Breast epithelium (tissue), 4 donors: ENCODE measurements around the gene RBM26. TPM values are rescaled to one million over a fixed set of nuclear protein-coding genes. Genes with fewer than 3 reads are reported as not detected.

ENCODE experiments used
- DNase-seq, 2 donors: peaks; one replicate each; pipeline ENCODE4 v3.0.0-alpha.2; 2019; ENCODE audit warnings: low spot score in 2 of 2
- H3K27ac ChIP-seq, 2 donors: fragments of 200-600 bp; sonication (generic) in 1 of 2; one replicate each; pipeline ENCODE4 v1.5.1; 2016 to 2019; ENCODE audit warnings: mild to moderate bottlenecking in 1 of 2
- H3K27me3 ChIP-seq, 2 donors: fragments of 200-600 bp; sonication (generic) in 1 of 2; one replicate each; pipeline versions ENCODE4 v1.5.1 to v1.6.0; 2017 to 2019; ENCODE audit warnings: control low read depth in 1 of 2, mild to moderate bottlenecking in 1 of 2
- H3K36me3 ChIP-seq: fragments of 200-600 bp; one replicate; pipeline ENCODE4 v1.5.1; 2019
- H3K4me1 ChIP-seq, 2 donors: fragments of 200-600 bp; sonication (generic); one replicate each; pipeline ENCODE4 v1.5.1; 2016 to 2019; ENCODE audit warnings: control low read depth in 1 of 2
- H3K4me3 ChIP-seq, 3 donors: fragments of 200-600 bp; sonication (generic); 1 replicate in 2 of 3; 2 replicates in 1 of 3; pipeline ENCODE4 v1.5.1; 2016 to 2019; ENCODE audit warnings: mild to moderate bottlenecking in 3 of 3, moderate library complexity in 2 of 3
- H3K9me3 ChIP-seq, 2 donors: fragments of 200-600 bp; sonication (generic) in 1 of 2; one replicate each; pipeline ENCODE4 v1.5.1; 2016 to 2019; ENCODE audit warnings: control low read depth in 1 of 2
- POLR2A ChIP-seq: fragments of 450-650 bp; IDR thresholded peaks from one replicate; pipeline ENCODE4 v1.6.1; 2016; ENCODE audit warnings: antibody characterized with exemption, mild to moderate bottlenecking, moderate library complexity
- POLR2AphosphoS5 ChIP-seq, 3 donors: sonication (generic); formaldehyde crosslinking; IDR thresholded peaks; one replicate each; pipeline ENCODE4 v1.6.1; 2017; ENCODE audit warnings: antibody characterized with exemption in 3 of 3
- intact Hi-C: fragments of 100-400 bp; cut with DNase I; formaldehyde crosslinking; loops from one replicate; pipeline ENCODE4 v1.15.1; 2023; ENCODE audit warnings: low total_unique reads
- total RNA-seq, 3 donors: library from RNA; depleted of rRNA; stranded (reverse); fragments of >200 nt; gene quantifications; one replicate each; pipeline ENCODE4 v1.1.0, GENCODE V29; 2016
- TF ChIP-seq, protein P1 (sequence below), 3 donors: fragments of 450-650 bp; IDR thresholded peaks; one replicate each; pipeline ENCODE4 v1.5.1; 2016 to 2017; ENCODE audit warnings: antibody characterized with exemption in 3 of 3, mild to moderate bottlenecking in 3 of 3, moderate library complexity in 3 of 3

The RBM26 gene
- total RNA-seq, 3 donors from 2014 or later = 31.7 to 70.1 (median 43.6) TPM

DNA sequence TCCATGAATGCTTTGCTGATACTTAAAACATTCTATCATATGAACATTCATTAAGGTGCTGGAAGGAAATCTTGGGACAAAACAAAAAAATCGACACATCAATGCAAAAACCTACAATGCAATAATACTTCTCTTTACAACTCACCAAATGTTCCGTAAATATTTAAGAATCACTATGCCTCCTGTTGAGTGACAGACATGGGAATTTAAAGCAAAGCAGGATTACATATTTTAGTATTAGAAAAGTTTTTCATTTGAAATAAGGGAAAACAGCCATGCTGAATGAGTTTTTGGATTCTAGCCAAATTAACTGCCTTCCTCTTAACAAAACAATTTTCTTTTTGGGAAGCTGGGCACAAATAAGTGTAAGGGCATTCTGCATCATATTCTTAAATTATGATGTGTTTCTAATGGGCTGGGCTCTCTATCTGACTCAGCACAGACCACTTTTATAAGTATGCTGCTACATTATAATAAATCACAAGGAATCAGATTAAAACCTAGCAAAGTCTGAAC is 93.7 kb downstream of the RBM26 start:
- no peak for DNase-seq
- Histone ChIP-seq H3K4me3 (no peak overlapping the region), H3K27me3 (no peaks in the 10 kb centered on the region), H3K9me3 (no peaks in the 10 kb centered on the region), H3K27ac (no peak overlapping the region), H3K36me3 (no peaks in the 10 kb centered on the region), H3K4me1 (no peaks in the 10 kb centered on the region)
- TF ChIP-seq, protein P1, sequence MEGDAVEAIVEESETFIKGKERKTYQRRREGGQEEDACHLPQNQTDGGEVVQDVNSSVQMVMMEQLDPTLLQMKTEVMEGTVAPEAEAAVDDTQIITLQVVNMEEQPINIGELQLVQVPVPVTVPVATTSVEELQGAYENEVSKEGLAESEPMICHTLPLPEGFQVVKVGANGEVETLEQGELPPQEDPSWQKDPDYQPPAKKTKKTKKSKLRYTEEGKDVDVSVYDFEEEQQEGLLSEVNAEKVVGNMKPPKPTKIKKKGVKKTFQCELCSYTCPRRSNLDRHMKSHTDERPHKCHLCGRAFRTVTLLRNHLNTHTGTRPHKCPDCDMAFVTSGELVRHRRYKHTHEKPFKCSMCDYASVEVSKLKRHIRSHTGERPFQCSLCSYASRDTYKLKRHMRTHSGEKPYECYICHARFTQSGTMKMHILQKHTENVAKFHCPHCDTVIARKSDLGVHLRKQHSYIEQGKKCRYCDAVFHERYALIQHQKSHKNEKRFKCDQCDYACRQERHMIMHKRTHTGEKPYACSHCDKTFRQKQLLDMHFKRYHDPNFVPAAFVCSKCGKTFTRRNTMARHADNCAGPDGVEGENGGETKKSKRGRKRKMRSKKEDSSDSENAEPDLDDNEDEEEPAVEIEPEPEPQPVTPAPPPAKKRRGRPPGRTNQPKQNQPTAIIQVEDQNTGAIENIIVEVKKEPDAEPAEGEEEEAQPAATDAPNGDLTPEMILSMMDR (IDR thresholded peaks at IDR 0.05) = no peak
- TF ChIP-seq POLR2AphosphoS5 (IDR thresholded peaks at IDR 0.05) = no peak
- no peak for TF ChIP-seq POLR2A
- intact Hi-C loops = no loop called here

DNA sequence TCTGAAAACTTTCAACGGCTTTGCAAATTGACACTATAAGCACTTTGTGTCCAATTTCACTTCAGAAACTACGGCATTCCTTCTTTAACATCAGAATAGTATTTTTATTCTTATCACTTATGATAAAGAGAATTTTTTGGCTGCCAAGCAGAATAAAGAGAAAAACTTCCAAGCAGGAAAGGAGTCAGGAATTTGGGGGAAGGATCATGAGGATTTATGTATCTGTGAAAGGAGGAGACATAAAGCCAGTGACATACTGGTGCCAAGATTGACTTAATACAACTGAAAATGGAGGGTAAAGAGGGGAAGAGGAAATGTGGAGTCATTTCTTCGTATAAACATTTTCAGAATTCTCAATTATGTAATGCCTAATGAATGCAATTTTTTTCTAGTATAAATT is 94.7 kb downstream of the RBM26 start:
- no peaks in the 10 kb centered on the region for H3K4me1 ChIP-seq
- intact Hi-C loops = no loop called here

DNA sequence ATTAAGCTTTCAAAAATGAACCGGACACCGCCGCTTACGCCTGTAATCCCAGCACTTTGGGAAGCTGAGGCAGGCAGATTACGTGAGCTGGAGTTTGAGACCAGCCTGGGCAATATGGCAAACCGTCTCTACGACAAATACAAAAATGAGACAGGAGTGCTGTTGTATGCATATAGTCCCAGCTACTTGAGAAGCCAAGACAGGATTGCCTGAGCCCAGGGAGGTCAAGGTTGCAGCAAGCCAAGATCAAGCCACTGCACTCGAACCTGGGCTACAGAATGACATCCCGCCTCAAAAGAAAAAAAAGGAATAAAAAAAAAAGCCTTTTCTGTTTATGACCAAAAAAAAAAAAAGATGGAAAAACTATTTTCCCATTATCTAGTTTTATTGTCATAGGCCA is 96.4 kb downstream of the RBM26 start:
- no peak for DNase-seq
- no peaks in the 10 kb centered on the region for H3K27me3 ChIP-seq
- no peak overlapping the region for H3K4me3 ChIP-seq
- H3K9me3 ChIP-seq = no peaks in the 10 kb centered on the region
- no peaks in the 10 kb centered on the region for H3K4me1 ChIP-seq
- no peaks in the 10 kb centered on the region for H3K36me3 ChIP-seq
- H3K27ac ChIP-seq = no peak overlapping the region
- intact Hi-C loops = loop anchor here (5.0 kb wide), 1 partner anchor 1058 kb away; no protein-coding TSS in a partner anchor
- TF ChIP-seq POLR2A (no peak), POLR2AphosphoS5 (IDR thresholded peaks at IDR 0.05) (no peak)
- TF ChIP-seq, protein P1 (IDR thresholded peaks at IDR 0.05) = no peak

More for the DNA sequence above, 94.7 kb downstream of the RBM26 start:
- Histone ChIP-seq H3K27ac (no peak overlapping the region), H3K9me3 (no peaks in the 10 kb centered on the region), H3K4me3 (no peak overlapping the region), H3K27me3 (no peaks in the 10 kb centered on the region), H3K36me3 (no peaks in the 10 kb centered on the region)
- DNase-seq = no peak
- TF ChIP-seq, protein P1 (IDR thresholded peaks at IDR 0.05) = no peak
- TF ChIP-seq POLR2AphosphoS5 (IDR thresholded peaks at IDR 0.05) = no peak
- no peak for TF ChIP-seq POLR2A

DNA sequence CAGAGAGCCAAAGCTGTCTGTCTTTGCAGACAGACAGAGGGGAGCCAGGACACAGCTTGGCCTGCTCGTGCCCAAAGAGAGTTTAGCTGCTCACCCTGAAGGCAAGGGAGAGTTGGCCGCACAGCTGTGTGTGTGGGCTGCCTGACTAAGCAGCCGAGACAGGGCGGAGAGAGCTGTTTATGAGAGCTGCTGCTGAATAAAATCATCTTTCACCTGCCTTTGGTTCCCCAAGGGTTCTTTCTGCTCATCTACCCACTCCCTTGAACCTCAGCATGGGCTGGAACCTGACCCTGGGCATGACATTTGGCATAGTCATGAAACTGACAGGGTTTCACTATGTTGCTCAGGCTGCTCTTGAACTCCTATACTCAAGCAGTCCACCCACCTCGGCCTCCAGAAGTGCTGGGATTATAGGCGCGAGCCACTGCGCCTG is 98.2 kb downstream of the RBM26 start:
- H3K9me3 ChIP-seq = no peaks in the 10 kb centered on the region
- no peak for TF ChIP-seq POLR2AphosphoS5 (IDR thresholded peaks at IDR 0.05)
- TF ChIP-seq, protein P1 (IDR thresholded peaks at IDR 0.05) = no peak
- H3K4me3 ChIP-seq = peak overlapping the region in 1 of 3 donors; percentile 31
- no peak for DNase-seq
- H3K27me3 ChIP-seq = no peaks in the 10 kb centered on the region
- intact Hi-C loops = loop anchor here (5.0 kb wide), 1 partner anchor 1059 kb away; no protein-coding TSS in a partner anchor
- no peaks in the 10 kb centered on the region for H3K4me1 ChIP-seq
- H3K36me3 ChIP-seq = no peaks in the 10 kb centered on the region
- no peak overlapping the region for H3K27ac ChIP-seq

DNA sequence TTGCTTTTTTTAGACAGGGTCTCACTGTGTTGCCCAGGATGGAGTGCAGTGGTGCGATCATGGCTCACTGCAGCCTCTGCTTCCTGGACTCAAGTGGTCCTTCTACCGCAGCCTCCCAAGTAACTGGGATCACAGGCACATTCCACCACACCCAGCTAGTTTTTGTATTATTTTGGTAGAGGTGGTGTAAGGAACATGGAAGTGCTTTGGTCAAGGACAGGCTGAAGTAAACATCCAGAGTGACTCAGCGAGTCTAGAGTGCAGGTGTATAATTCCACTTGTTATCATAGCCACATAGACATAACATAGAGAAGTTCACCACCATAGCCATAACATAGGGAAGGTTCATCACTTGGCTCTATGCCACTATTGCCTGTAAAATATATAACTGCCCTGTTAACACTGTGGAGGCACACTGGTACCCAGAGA is 98.6 kb downstream of the RBM26 start:
- intact Hi-C loops = loop anchor here (5.0 kb wide), 1 partner anchor 1060 kb away; no protein-coding TSS in a partner anchor
- Histone ChIP-seq H3K27me3 (no peaks in the 10 kb centered on the region), H3K9me3 (no peaks in the 10 kb centered on the region), H3K36me3 (no peaks in the 10 kb centered on the region), H3K4me3 (no peak overlapping the region), H3K27ac (no peak overlapping the region), H3K4me1 (no peaks in the 10 kb centered on the region)
- DNase-seq = no peak
- TF ChIP-seq POLR2A (no peak), POLR2AphosphoS5 (IDR thresholded peaks at IDR 0.05) (no peak)
- TF ChIP-seq, protein P1 (IDR thresholded peaks at IDR 0.05) = no peak
